WTC11 (cell line): ENCODE measurements around the gene SLC2A11. TPM values are rescaled to one million over a fixed set of nuclear protein-coding genes. Genes with fewer than 3 reads are reported as not detected.

Experiments used
- ATAC-seq: fragments of 200-7000 bp; cut with Tn5 transposase; 2 replicates; pipeline ENCODE4 v1.10.0; 2021; ENCODE audit warnings: mild to moderate bottlenecking, moderate library complexity
- CTCF ChIA-PET: fragments of 300-600 bp; sonication (Branson Sonifier 250); formaldehyde crosslinking; loops from one replicate; lab custom pipeline; 2021; ENCODE audit warnings: antibody characterized with exemption; lab: Charles Lee
- POLR2A ChIA-PET: fragments of 350-600 bp; sonication (Branson Sonifier 250); formaldehyde crosslinking; loops from one replicate; lab custom pipeline; 2021; ENCODE audit warnings: antibody characterized with exemption; lab: Charles Lee
- DNase-seq: peaks from one replicate; pipeline ENCODE4 v3.0.0; 2021; ENCODE audit warnings: low spot score
- H3K27ac Mint-ChIP-seq: 2 replicates; pipeline ENCODE4 v1.8.0; 2021; ENCODE audit warnings: mixed read lengths
- H3K27me3 Mint-ChIP-seq: 2 replicates; pipeline ENCODE4 v1.8.0; 2021; ENCODE audit warnings: low read depth, mild to moderate bottlenecking, moderate library complexity, mixed read lengths
- H3K36me3 Mint-ChIP-seq: 2 replicates; pipeline ENCODE4 v1.8.0; 2021; ENCODE audit warnings: mixed read lengths
- H3K4me1 Mint-ChIP-seq: 2 replicates; pipeline ENCODE4 v1.8.0; 2022; ENCODE audit warnings: mixed read lengths
- H3K4me3 Mint-ChIP-seq: 2 replicates; pipeline ENCODE4 v1.8.0; 2021; ENCODE audit warnings: mild to moderate bottlenecking, moderate library complexity, mixed read lengths
- H3K9me3 Mint-ChIP-seq: 2 replicates; pipeline ENCODE4 v1.8.0; 2021; ENCODE audit warnings: mixed read lengths
- ATF1 ChIP-seq: sonication (generic); formaldehyde crosslinking; IDR thresholded peaks from 2 replicates; pipeline ENCODE4 v1.8.1; 2023; ENCODE audit warnings: mild to moderate bottlenecking, moderate library complexity, missing genetic modification reagents
- EMX1 ChIP-seq: fragments of 250-450 bp; sonication (Bioruptor Pico); IDR thresholded peaks from 2 replicates; pipeline ENCODE4 v1.8.0; 2021; ENCODE audit warnings: mild to moderate bottlenecking
- GRHL2 ChIP-seq: fragments of 250-450 bp; sonication (Bioruptor Pico); IDR thresholded peaks from 2 replicates; pipeline ENCODE4 v1.8.0; 2022; ENCODE audit warnings: mild to moderate bottlenecking, moderate library complexity; ENCODE audit not compliant: insufficient replicate concordance, severe bottlenecking
- KAT7 ChIP-seq: sonication (generic); formaldehyde crosslinking; IDR thresholded peaks from 2 replicates; pipeline ENCODE4 v1.8.1; 2023; ENCODE audit warnings: missing genetic modification reagents, mild to moderate bottlenecking, borderline replicate concordance
- MXD4 ChIP-seq: fragments of 250-450 bp; sonication (Bioruptor Pico); IDR thresholded peaks from 2 replicates; pipeline ENCODE4 v1.8.0; 2021; ENCODE audit warnings: mild to moderate bottlenecking, moderate library complexity, borderline replicate concordance
- NFYB ChIP-seq: sonication (generic); formaldehyde crosslinking; conservative IDR thresholded peaks from 2 replicates; pipeline ENCODE4 v1.8.0; 2022; ENCODE audit warnings: low read depth, missing genetic modification reagents
- RELA ChIP-seq: sonication (generic); formaldehyde crosslinking; IDR thresholded peaks from 2 replicates; pipeline ENCODE4 v1.8.1; 2022; ENCODE audit warnings: missing genetic modification reagents, mild to moderate bottlenecking, borderline replicate concordance
- SMAD4 ChIP-seq: sonication (generic); formaldehyde crosslinking; IDR thresholded peaks from 2 replicates; pipeline ENCODE4 v1.8.0; 2022; ENCODE audit warnings: mild to moderate bottlenecking, missing genetic modification reagents
- TCF7 ChIP-seq: sonication (generic); formaldehyde crosslinking; IDR thresholded peaks from 2 replicates; pipeline ENCODE4 v1.8.0; 2022; ENCODE audit warnings: mild to moderate bottlenecking, low read depth, missing genetic modification reagents, moderate library complexity
- ZNF121 ChIP-seq: sonication (generic); formaldehyde crosslinking; IDR thresholded peaks from 2 replicates; pipeline ENCODE4 v1.8.0; 2023; ENCODE audit warnings: missing genetic modification reagents
- ZNF219 ChIP-seq: sonication (generic); formaldehyde crosslinking; IDR thresholded peaks from 2 replicates; pipeline ENCODE4 v1.8.0; 2023; ENCODE audit warnings: missing genetic modification reagents, mild to moderate bottlenecking, borderline replicate concordance
- ZNF317 ChIP-seq: sonication (generic); formaldehyde crosslinking; IDR thresholded peaks from 2 replicates; pipeline ENCODE4 v1.8.1; 2023; ENCODE audit warnings: low read depth, mild to moderate bottlenecking, moderate library complexity, missing genetic modification reagents, borderline replicate concordance
- total RNA-seq: library from RNA; stranded (reverse); gene quantifications from 3 replicates; pipeline ENCODE4 v1.2.3, GENCODE V29; 2021
- TF ChIP-seq, protein P1 (sequence below): fragments of 250-450 bp; sonication (Bioruptor Pico); IDR thresholded peaks from 2 replicates; pipeline ENCODE4 v1.9.0; 2021; ENCODE audit warnings: moderate library complexity, mild to moderate bottlenecking, inconsistent platforms, borderline replicate concordance
- TF ChIP-seq, protein P2 (sequence below): sonication (generic); formaldehyde crosslinking; IDR thresholded peaks from 2 replicates; pipeline ENCODE4 v1.8.1; 2023; ENCODE audit warnings: mild to moderate bottlenecking, missing genetic modification reagents, moderate library complexity
- TF ChIP-seq, protein P3 (sequence below): fragments of 250-450 bp; sonication (Bioruptor Pico); conservative IDR thresholded peaks from 2 replicates; pipeline ENCODE4 v1.9.0; 2021; ENCODE audit warnings: mild to moderate bottlenecking
- TF ChIP-seq, protein P4 (sequence below): sonication (generic); formaldehyde crosslinking; conservative IDR thresholded peaks from 2 replicates; pipeline ENCODE4 v1.8.1; 2023; ENCODE audit warnings: mild to moderate bottlenecking, low read depth, missing genetic modification reagents, moderate library complexity
- TF ChIP-seq, protein P5 (sequence below): fragments of 200-600 bp; IDR thresholded peaks from 2 replicates; pipeline ENCODE4 v1.8.0; 2022; ENCODE audit warnings: antibody characterized with exemption
- TF ChIP-seq, protein P6 (sequence below): sonication (generic); formaldehyde crosslinking; IDR thresholded peaks from 2 replicates; pipeline ENCODE4 v1.8.1; 2023; ENCODE audit warnings: mild to moderate bottlenecking, moderate library complexity, missing genetic modification reagents
- TF ChIP-seq, protein P7 (sequence below): sonication (generic); formaldehyde crosslinking; IDR thresholded peaks from 2 replicates; pipeline ENCODE4 v1.8.1; 2022; ENCODE audit warnings: mild to moderate bottlenecking, moderate library complexity, missing genetic modification reagents
- TF ChIP-seq, protein P8 (sequence below): fragments of 250-450 bp; sonication (Bioruptor Pico); IDR thresholded peaks from 2 replicates; pipeline ENCODE4 v2.1.2; 2022; ENCODE audit warnings: mild to moderate bottlenecking, moderate library complexity

The SLC2A11 gene
- total RNA-seq, 1 experiment from 2014 or later, result 19.9 TPM

DNA sequence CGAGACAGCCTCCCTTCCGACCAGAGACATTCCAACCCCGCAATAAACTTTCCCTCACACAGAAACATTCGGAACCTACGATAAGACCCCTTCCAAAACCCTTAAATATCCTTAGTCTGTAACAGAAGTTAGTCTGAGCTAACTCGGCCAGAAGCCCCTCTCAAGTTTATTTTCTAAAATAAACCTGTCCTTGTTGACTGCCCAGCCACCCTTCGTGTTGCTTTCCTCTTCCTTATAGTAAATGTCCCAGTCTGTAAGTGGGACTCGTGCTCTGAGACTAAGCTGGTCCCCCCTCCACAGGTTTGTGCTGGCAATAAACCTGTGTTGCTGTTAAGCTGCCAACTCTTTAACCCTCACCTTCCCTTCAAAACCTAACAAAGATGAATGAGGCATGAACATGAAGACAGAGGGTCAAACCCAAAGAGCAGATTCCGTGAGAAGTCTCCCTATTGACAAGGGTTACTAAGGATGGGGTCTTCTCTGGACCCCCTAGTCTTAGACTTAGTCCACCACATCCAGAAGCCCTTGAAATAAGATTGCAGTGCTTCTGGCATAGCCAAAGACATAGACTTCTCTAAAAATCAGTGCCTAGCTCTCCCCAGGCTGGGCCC, 54.7 kb downstream of the SLC2A11 start (continued):
- TF ChIP-seq, protein P1, sequence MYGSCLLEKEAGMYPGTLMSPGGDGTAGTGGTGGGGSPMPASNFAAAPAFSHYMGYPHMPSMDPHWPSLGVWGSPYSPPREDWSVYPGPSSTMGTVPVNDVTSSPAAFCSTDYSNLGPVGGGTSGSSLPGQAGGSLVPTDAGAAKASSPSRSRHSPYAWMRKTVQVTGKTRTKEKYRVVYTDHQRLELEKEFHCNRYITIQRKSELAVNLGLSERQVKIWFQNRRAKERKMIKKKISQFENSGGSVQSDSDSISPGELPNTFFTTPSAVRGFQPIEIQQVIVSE, result no peak
- no peak for TF ChIP-seq SMAD4 (CRISPR knock-in tag)
- TF ChIP-seq, protein P2, sequence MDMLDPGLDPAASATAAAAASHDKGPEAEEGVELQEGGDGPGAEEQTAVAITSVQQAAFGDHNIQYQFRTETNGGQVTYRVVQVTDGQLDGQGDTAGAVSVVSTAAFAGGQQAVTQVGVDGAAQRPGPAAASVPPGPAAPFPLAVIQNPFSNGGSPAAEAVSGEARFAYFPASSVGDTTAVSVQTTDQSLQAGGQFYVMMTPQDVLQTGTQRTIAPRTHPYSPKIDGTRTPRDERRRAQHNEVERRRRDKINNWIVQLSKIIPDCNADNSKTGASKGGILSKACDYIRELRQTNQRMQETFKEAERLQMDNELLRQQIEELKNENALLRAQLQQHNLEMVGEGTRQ (CRISPR knock-in tag), result no peak
- TF ChIP-seq ATF1 (CRISPR knock-in tag), result no peak
- TF ChIP-seq GRHL2 (CRISPR knock-in tag), result no peak
- TF ChIP-seq, protein P3, sequence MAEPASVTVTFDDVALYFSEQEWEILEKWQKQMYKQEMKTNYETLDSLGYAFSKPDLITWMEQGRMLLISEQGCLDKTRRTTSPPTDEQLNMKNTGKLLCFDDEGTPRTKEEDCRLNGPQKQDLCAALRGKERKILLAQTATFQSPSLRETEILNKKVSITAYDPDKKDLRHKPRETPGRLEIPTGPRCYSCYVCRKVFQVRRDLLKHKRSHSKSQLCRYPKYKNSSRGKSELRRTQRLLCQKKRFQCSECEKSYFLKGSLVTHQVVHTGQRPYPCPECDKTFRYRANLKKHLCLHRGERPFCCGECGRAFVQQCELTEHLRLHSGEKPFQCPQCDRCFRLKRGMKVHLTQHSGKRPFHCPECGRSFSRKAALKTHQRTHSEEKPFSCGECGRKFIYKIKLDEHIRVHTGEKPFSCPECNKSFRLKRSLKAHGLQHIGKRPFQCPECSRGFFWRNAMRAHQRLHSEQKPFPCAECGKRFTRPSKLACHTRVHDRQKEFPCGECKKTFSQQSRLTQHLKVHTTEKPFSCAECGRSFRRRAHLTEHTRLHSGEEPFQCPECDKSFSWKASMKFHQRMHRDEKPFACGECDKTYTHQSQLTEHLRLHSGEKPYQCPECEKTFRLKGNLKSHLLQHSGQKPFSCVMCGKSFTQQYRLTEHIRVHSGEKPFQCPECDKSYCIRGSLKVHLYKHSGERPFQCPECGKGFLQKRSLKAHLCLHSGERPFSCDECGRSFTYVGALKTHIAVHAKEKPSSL (CRISPR knock-in tag), result no peak
- TF ChIP-seq, protein P4, sequence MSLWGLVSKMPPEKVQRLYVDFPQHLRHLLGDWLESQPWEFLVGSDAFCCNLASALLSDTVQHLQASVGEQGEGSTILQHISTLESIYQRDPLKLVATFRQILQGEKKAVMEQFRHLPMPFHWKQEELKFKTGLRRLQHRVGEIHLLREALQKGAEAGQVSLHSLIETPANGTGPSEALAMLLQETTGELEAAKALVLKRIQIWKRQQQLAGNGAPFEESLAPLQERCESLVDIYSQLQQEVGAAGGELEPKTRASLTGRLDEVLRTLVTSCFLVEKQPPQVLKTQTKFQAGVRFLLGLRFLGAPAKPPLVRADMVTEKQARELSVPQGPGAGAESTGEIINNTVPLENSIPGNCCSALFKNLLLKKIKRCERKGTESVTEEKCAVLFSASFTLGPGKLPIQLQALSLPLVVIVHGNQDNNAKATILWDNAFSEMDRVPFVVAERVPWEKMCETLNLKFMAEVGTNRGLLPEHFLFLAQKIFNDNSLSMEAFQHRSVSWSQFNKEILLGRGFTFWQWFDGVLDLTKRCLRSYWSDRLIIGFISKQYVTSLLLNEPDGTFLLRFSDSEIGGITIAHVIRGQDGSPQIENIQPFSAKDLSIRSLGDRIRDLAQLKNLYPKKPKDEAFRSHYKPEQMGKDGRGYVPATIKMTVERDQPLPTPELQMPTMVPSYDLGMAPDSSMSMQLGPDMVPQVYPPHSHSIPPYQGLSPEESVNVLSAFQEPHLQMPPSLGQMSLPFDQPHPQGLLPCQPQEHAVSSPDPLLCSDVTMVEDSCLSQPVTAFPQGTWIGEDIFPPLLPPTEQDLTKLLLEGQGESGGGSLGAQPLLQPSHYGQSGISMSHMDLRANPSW (CRISPR knock-in tag), result no peak
- TF ChIP-seq RELA (CRISPR knock-in tag), result no peak

DNA sequence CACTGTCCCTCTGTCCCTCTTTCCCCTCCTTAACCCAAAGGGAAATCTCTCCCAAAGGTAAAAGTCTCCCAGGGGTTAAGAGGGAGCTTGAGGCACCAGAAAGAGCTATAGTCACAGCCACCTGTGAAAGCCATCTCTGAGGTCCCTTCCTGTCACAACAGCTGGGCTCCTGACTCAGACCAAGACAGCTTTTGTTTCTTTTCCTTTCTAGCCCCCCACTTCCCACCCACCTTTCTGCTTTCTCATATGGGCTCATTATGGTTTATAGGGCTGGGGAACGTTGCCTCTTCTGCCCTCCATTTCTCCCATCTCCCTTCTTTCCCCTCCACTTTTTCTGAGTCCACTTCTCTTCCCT, 55.6 kb downstream of the SLC2A11 start:
- POLR2A ChIA-PET, result interaction anchor here (1.0 to 1.5 kb wide), 3 partner anchors 12 to 56 kb away, joined by 3 to 13 read pairs (median 3); partner anchors contain the start of genes MIF and SLC2A11
- ATAC-seq, result no peak
- CTCF ChIA-PET, result interaction anchor here (1.0 to 2.9 kb wide), 7 partner anchors 17 to 329 kb away, joined by 3 to 18 read pairs (median 3); partner anchors contain the start of genes MIF and SLC2A11
- no peak for TF ChIP-seq ZNF317 (CRISPR knock-in tag)
- TF ChIP-seq, protein P5, sequence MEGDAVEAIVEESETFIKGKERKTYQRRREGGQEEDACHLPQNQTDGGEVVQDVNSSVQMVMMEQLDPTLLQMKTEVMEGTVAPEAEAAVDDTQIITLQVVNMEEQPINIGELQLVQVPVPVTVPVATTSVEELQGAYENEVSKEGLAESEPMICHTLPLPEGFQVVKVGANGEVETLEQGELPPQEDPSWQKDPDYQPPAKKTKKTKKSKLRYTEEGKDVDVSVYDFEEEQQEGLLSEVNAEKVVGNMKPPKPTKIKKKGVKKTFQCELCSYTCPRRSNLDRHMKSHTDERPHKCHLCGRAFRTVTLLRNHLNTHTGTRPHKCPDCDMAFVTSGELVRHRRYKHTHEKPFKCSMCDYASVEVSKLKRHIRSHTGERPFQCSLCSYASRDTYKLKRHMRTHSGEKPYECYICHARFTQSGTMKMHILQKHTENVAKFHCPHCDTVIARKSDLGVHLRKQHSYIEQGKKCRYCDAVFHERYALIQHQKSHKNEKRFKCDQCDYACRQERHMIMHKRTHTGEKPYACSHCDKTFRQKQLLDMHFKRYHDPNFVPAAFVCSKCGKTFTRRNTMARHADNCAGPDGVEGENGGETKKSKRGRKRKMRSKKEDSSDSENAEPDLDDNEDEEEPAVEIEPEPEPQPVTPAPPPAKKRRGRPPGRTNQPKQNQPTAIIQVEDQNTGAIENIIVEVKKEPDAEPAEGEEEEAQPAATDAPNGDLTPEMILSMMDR, result no peak
- TF ChIP-seq, protein P6, sequence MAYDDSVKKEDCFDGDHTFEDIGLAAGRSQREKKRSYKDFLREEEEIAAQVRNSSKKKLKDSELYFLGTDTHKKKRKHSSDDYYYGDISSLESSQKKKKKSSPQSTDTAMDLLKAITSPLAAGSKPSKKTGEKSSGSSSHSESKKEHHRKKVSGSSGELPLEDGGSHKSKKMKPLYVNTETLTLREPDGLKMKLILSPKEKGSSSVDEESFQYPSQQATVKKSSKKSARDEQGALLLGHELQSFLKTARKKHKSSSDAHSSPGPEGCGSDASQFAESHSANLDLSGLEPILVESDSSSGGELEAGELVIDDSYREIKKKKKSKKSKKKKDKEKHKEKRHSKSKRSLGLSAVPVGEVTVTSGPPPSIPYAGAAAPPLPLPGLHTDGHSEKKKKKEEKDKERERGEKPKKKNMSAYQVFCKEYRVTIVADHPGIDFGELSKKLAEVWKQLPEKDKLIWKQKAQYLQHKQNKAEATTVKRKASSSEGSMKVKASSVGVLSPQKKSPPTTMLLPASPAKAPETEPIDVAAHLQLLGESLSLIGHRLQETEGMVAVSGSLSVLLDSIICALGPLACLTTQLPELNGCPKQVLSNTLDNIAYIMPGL (CRISPR knock-in tag), result no peak
- no peak for TF ChIP-seq MXD4 (CRISPR knock-in tag)
- no peak for TF ChIP-seq ZNF121
- TF ChIP-seq NFYB, result no peak
- TF ChIP-seq, protein P7, sequence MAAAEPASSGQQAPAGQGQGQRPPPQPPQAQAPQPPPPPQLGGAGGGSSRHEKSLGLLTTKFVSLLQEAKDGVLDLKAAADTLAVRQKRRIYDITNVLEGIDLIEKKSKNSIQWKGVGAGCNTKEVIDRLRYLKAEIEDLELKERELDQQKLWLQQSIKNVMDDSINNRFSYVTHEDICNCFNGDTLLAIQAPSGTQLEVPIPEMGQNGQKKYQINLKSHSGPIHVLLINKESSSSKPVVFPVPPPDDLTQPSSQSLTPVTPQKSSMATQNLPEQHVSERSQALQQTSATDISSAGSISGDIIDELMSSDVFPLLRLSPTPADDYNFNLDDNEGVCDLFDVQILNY (CRISPR knock-in tag), result no peak
- no peak for TF ChIP-seq ZNF219 (CRISPR knock-in tag)
- TF ChIP-seq KAT7, result no peak
- no peak for TF ChIP-seq RELA (CRISPR knock-in tag)
- no peak for TF ChIP-seq TCF7
- TF ChIP-seq, protein P8, sequence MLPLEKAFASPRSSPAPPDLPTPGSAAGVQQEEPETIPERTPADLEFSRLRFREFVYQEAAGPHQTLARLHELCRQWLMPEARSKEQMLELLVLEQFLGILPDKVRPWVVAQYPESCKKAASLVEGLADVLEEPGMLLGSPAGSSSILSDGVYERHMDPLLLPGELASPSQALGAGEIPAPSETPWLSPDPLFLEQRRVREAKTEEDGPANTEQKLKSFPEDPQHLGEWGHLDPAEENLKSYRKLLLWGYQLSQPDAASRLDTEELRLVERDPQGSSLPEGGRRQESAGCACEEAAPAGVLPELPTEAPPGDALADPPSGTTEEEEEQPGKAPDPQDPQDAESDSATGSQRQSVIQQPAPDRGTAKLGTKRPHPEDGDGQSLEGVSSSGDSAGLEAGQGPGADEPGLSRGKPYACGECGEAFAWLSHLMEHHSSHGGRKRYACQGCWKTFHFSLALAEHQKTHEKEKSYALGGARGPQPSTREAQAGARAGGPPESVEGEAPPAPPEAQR (CRISPR knock-in tag), result no peak
- no peak for TF ChIP-seq EMX1 (CRISPR knock-in tag)

More for the DNA sequence above, 55.6 kb downstream of the SLC2A11 start:
- no peak for DNase-seq
- Mint-ChIP-seq H3K9me3 (peaks cover 38% of the 10 kb centered on the region), H3K4me3 (peak overlapping the region; percentile 76), H3K36me3 (peaks cover 16% of the 10 kb centered on the region), H3K27me3 (peaks cover 43% of the 10 kb centered on the region), H3K27ac (peak overlapping the region; percentile 94), H3K4me1 (peaks cover 28% of the 10 kb centered on the region)
